Measurements from ENCODE around the gene PRKCA.

PRKCA gene

DNA sequence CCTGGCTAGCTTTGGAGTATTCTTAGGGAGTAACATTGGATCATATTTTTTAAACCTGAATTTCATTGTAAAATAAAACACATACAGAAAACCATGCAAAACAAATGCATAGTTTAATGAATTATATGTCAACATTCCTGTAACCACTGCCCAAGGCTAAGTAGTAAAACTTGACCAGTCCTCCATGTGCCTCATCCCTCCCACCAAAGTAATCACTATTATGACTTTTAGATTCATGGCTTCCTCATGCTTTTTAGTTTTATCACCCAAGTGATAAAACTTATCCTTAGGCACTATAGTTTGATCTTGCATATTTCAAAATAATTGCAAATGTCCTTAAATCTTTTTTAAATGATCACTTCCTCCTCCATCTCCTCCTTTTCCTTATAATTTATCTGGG is 20.4 kb downstream of the PRKCA start:
- TF ChIP-seq TAF1 (IDR thresholded peaks at IDR 0.05; ENCODE audit: borderline replicate concordance, insufficient read depth, low read length) (no peak), POLR2AphosphoS5 (IDR thresholded peaks at IDR 0.05; ENCODE audit: low read depth, low read length) (no peak)

DNA sequence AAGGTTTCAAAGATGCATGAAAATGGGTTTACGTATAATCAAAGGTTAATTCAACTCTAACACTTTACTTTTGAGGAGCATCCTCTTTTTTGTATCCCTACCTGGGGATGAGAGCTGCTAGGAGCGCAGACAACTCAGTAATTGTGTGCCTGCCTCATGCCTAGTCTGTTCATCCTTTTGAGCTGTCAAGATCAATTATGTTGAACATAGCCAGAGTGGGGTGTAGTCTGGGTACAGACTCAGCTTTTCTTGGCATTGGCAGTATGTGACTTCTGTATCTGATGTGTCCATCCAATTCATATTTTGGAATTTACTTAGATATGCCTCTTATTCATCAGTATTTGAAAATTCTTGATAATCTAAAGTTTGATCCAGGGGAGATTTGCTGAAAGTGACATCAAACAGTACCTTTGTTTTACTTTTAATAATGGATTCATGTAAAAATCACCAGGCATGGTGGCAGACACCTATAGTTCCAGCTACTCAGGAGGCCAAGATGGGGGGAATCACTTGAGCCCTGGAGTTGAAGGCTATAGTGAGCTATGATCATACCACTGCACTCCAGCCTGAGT is 24.1 kb downstream of the PRKCA start:
- no peak for TF ChIP-seq SIN3A (IDR thresholded peaks at IDR 0.05; ENCODE audit: borderline replicate concordance, insufficient read depth, low read length)
- TF ChIP-seq, protein P1, sequence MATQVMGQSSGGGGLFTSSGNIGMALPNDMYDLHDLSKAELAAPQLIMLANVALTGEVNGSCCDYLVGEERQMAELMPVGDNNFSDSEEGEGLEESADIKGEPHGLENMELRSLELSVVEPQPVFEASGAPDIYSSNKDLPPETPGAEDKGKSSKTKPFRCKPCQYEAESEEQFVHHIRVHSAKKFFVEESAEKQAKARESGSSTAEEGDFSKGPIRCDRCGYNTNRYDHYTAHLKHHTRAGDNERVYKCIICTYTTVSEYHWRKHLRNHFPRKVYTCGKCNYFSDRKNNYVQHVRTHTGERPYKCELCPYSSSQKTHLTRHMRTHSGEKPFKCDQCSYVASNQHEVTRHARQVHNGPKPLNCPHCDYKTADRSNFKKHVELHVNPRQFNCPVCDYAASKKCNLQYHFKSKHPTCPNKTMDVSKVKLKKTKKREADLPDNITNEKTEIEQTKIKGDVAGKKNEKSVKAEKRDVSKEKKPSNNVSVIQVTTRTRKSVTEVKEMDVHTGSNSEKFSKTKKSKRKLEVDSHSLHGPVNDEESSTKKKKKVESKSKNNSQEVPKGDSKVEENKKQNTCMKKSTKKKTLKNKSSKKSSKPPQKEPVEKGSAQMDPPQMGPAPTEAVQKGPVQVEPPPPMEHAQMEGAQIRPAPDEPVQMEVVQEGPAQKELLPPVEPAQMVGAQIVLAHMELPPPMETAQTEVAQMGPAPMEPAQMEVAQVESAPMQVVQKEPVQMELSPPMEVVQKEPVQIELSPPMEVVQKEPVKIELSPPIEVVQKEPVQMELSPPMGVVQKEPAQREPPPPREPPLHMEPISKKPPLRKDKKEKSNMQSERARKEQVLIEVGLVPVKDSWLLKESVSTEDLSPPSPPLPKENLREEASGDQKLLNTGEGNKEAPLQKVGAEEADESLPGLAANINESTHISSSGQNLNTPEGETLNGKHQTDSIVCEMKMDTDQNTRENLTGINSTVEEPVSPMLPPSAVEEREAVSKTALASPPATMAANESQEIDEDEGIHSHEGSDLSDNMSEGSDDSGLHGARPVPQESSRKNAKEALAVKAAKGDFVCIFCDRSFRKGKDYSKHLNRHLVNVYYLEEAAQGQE (IDR thresholded peaks at IDR 0.05; ENCODE audit: insufficient read depth in 1 of 2, low read depth in 2 of 2, low read length in 2 of 2) = no peak
- TF ChIP-seq TAF1 (IDR thresholded peaks at IDR 0.05; ENCODE audit: borderline replicate concordance, insufficient read depth, low read length) = no peak
- TF ChIP-seq POLR2AphosphoS5 (IDR thresholded peaks at IDR 0.05; ENCODE audit: low read depth, low read length) = no peak
- no peak for TF ChIP-seq FOXP2 (optimal IDR thresholded peaks at IDR 0.05; ENCODE audit: borderline replicate concordance, extremely low read depth, extremely low read length, insufficient read depth)

DNA sequence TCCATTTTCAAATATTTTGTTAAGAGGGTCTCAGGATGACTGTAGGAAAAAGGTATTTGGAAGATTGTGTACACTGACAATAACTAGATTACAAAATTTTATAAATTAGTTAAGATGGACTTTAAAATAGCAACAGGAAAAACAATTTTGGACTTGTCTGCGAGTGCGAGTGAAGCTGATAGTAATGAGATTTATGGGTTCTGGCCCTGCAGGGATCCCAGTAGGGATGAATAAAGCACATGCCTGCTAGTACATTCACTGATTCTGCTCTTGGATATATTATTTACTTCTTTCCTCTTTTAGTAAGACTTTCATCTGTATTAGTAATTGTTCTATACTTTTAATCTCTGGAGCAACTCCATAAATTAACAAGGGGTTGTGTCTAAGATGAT is 28.2 kb downstream of the PRKCA start:
- no peak for TF ChIP-seq TAF1 (IDR thresholded peaks at IDR 0.05; ENCODE audit: borderline replicate concordance, insufficient read depth, low read length)
- TF ChIP-seq SIN3A (IDR thresholded peaks at IDR 0.05; ENCODE audit: borderline replicate concordance, insufficient read depth, low read length) = no peak
- no peak for TF ChIP-seq FOXP2 (optimal IDR thresholded peaks at IDR 0.05; ENCODE audit: borderline replicate concordance, extremely low read depth, extremely low read length, insufficient read depth)
- no peak for TF ChIP-seq POLR2AphosphoS5 (IDR thresholded peaks at IDR 0.05; ENCODE audit: low read depth, low read length)
- TF ChIP-seq, protein P1 (IDR thresholded peaks at IDR 0.05; ENCODE audit: insufficient read depth in 1 of 2, low read depth in 2 of 2, low read length in 2 of 2) = no peak

DNA sequence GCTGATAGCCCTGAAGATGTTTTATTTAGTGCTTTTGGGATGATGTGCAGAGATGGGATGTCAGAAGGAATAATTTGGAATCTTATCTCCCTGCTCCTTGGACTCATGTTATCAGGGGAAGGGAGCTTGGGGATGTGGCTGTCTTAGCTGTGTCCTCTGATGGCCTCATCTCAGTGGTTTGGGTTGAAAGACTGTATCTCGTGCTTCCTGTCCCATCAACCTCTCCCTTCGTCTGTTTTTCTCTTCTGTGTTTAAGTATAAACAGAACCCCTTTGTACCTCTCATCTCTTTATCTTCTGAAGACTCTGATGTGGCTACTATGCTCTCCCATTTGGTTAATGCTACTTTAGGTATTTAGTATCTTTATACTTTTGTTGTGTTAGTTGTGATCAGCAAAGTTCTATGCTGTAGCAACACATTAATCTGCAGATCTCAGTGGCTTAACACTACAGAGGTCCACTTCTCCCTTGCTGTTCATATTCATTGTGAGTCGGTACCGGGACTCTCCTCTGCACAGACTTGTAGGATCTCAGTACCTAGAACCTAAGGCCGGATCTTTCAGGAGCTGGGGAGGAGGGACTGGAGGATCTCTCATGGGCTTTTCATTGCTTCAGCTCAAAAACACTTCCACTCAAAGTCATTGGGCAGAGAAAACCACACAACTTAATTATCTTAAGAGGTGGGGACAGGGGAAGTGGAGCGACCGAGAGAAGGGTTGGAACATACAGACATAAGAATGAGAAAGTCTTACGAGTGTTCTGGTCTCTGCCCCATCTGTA is 28.8 kb downstream of the PRKCA start:
- TF ChIP-seq POLR2AphosphoS5 (IDR thresholded peaks at IDR 0.05; ENCODE audit: low read depth, low read length) (no peak), SIN3A (IDR thresholded peaks at IDR 0.05; ENCODE audit: borderline replicate concordance, insufficient read depth, low read length) (no peak)

DNA sequence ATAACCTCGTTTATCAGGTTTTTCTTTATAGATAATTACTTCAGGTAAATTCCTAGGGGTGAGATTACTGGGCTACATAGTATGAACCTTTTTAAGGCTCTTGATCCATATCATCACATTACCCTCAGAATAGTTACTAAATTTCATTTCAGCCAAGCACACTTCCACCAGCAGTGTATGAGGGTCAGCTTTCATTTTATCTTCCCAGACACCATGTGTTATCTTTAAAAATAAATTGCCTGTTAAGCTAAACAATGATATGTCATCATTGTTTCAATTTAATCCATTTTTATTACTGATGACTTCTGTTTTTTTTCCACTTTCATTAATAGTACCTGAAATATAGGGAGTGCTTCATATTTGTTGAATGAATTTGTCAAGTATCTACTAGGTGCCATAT is 33.4 kb downstream of the PRKCA start:
- no peak for TF ChIP-seq SIN3A (IDR thresholded peaks at IDR 0.05; ENCODE audit: borderline replicate concordance, insufficient read depth, low read length)
- TF ChIP-seq, protein P1 (IDR thresholded peaks at IDR 0.05; ENCODE audit: insufficient read depth in 1 of 2, low read depth in 2 of 2, low read length in 2 of 2) = no peak

DNA sequence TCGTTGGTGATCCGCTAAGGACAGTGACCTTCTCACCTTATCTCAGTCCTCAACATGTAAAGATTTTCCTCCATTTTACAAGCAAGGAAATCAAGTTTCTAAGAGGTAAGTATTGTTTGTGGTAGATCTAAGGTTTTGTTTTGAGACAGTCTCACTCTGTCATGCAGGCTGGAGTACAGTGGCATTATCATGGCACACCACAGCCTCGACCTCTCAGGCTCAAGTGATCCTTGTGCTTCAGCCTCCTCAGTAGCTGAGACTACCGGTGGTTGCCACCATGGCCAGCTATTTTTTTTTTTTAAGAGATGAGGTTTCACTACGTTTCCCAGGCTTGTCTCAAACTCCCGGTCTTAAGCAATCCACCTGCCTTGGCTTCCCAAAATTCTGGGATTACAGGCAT is 34.9 kb downstream of the PRKCA start:
- TF ChIP-seq TAF1 (IDR thresholded peaks at IDR 0.05; ENCODE audit: borderline replicate concordance, insufficient read depth, low read length) (no peak), SIN3A (IDR thresholded peaks at IDR 0.05; ENCODE audit: borderline replicate concordance, insufficient read depth, low read length) (no peak), FOXP2 (optimal IDR thresholded peaks at IDR 0.05; ENCODE audit: borderline replicate concordance, extremely low read depth, extremely low read length, insufficient read depth) (no peak), POLR2AphosphoS5 (IDR thresholded peaks at IDR 0.05; ENCODE audit: low read depth, low read length) (no peak)
- TF ChIP-seq, protein P1 (IDR thresholded peaks at IDR 0.05; ENCODE audit: insufficient read depth in 1 of 2, low read depth in 2 of 2, low read length in 2 of 2) = no peak
